IMR-90 (cell line): ENCODE measurements around the gene ACAD10. TPM values are rescaled to one million over a fixed set of nuclear protein-coding genes. Genes with fewer than 3 reads are reported as not detected.

Source experiments
- ATAC-seq: fragments of 200-7000 bp; cut with Tn5 transposase; 2 replicates; pipeline ENCODE4 v1.9.1; 2020; ENCODE audit warnings: low read depth, mild to moderate bottlenecking, moderate library complexity
- BruUV-seq: library from RNA; stranded (reverse); fragments of 400-500 nt; replicated peaks from 2 replicates; lab custom pipeline; 2021; lab: Mats Ljungman, UMichigan
- CTCF ChIA-PET: fragments of 300-600 bp; formaldehyde crosslinking; extraction: SDS; loops from one replicate; lab custom pipeline; 2021; ENCODE audit warnings: antibody characterized with exemption; lab: Yijun Ruan, JAX
- POLR2A ChIA-PET: fragments of 300-600 bp; sonication (Branson Sonifier 250); formaldehyde crosslinking; loops from one replicate; lab custom pipeline; 2022; ENCODE audit warnings: antibody characterized with exemption; ENCODE audit not compliant: unreplicated experiment; lab: Charles Lee
- DNase-seq: peaks from one replicate; pipeline ENCODE4 v3.0.0; 2013
- H2AFZ ChIP-seq: replicated peaks from 2 replicates; pipeline ENCODE3; 2013; ENCODE audit warnings: low read length, mild to moderate bottlenecking; ENCODE audit not compliant: poor library complexity
- H2AK5ac ChIP-seq: 2 replicates; pipeline ENCODE4 v1.6.1; 2013; ENCODE audit warnings: low read depth, low read length, inconsistent platforms
- H2AK9ac ChIP-seq: replicated peaks from 2 replicates; pipeline ENCODE3; 2013; ENCODE audit warnings: mild to moderate bottlenecking, low read depth, low read length, moderate library complexity; ENCODE audit not compliant: poor library complexity
- H2BK120ac ChIP-seq: 2 replicates; pipeline ENCODE4 v1.6.1; 2013; ENCODE audit warnings: low read depth, low read length, inconsistent platforms
- H2BK15ac ChIP-seq: 3 replicates; pipeline ENCODE4 v1.6.1; 2013; ENCODE audit warnings: low read depth, low read length, inconsistent platforms
- H2BK20ac ChIP-seq: 2 replicates; pipeline ENCODE4 v1.6.1; 2013; ENCODE audit warnings: low read depth, mild to moderate bottlenecking, inconsistent platforms, low read length, moderate library complexity
- H2BK5ac ChIP-seq: 2 replicates; pipeline ENCODE4 v1.6.1; 2013; ENCODE audit warnings: mild to moderate bottlenecking, low read depth, low read length, inconsistent platforms; ENCODE audit not compliant: poor library complexity, severe bottlenecking
- H3K14ac ChIP-seq: replicated peaks from 2 replicates; pipeline ENCODE4 v1.6.1; 2013; ENCODE audit warnings: low read depth, low read length, inconsistent platforms
- H3K18ac ChIP-seq: 2 replicates; pipeline ENCODE4 v1.6.1; 2013; ENCODE audit warnings: low read depth, low read length, control low read depth
- H3K23ac ChIP-seq: 2 replicates; pipeline ENCODE4 v1.6.1; 2013; ENCODE audit warnings: low read depth, low read length, inconsistent platforms
- H3K27ac ChIP-seq: 2 replicates; pipeline ENCODE4 v1.5.1; 2013; ENCODE audit warnings: mild to moderate bottlenecking, control low read depth, low read length; ENCODE audit not compliant: insufficient read depth
- H3K27me3 ChIP-seq: 2 replicates; pipeline ENCODE4 v1.6.1; 2013; ENCODE audit warnings: low read length; ENCODE audit not compliant: control insufficient read depth, insufficient read depth
- H3K36me3 ChIP-seq: 2 replicates; pipeline ENCODE4 v1.6.1; 2013; ENCODE audit warnings: low read length, mixed read lengths; ENCODE audit not compliant: control insufficient read depth, insufficient read depth
- H3K4ac ChIP-seq: 2 replicates; pipeline ENCODE4 v1.6.1; 2013; ENCODE audit warnings: low read depth, low read length, inconsistent platforms
- H3K4me1 ChIP-seq: 2 replicates; pipeline ENCODE4 v1.6.1; 2013; ENCODE audit warnings: low read length, mixed read lengths; ENCODE audit not compliant: control insufficient read depth, insufficient read depth
- H3K4me2 ChIP-seq: 2 replicates; pipeline ENCODE4 v1.6.1; 2013; ENCODE audit warnings: low read depth, mild to moderate bottlenecking, control low read depth, low read length, moderate library complexity
- H3K4me3 ChIP-seq: 2 replicates; pipeline ENCODE4 v1.5.1; 2013; ENCODE audit warnings: low read depth, mild to moderate bottlenecking, control low read depth, low read length, moderate library complexity; ENCODE audit not compliant: insufficient read depth
- H3K56ac ChIP-seq: 2 replicates; pipeline ENCODE4 v1.6.1; 2013; ENCODE audit warnings: low read length, inconsistent platforms; ENCODE audit not compliant: insufficient read depth; ENCODE audit errors: extremely low read depth
- H3K79me1 ChIP-seq, 2 experiments: 2 replicates each; pipeline ENCODE4 v1.6.1; 2013; ENCODE audit warnings: low read length in 2 of 2, inconsistent platforms in 1 of 2, low read depth in 1 of 2
- H3K9ac ChIP-seq: 2 replicates; pipeline ENCODE4 v1.6.1; 2013; ENCODE audit warnings: low read depth, low read length, control low read depth
- H3K9me1 ChIP-seq: 2 replicates; pipeline ENCODE4 v1.6.1; 2013; ENCODE audit warnings: low read length, inconsistent platforms; ENCODE audit not compliant: insufficient read depth
- H3K9me3 ChIP-seq: 2 replicates; pipeline ENCODE4 v1.6.1; 2013; ENCODE audit warnings: low read length; ENCODE audit not compliant: control insufficient read depth, insufficient read depth
- H4K20me1 ChIP-seq: 2 replicates; pipeline ENCODE4 v1.6.1; 2013; ENCODE audit warnings: low read length, inconsistent platforms; ENCODE audit not compliant: insufficient read depth
- H4K5ac ChIP-seq: 2 replicates; pipeline ENCODE4 v1.6.1; 2013; ENCODE audit warnings: mild to moderate bottlenecking, low read depth, low read length, control low read depth
- H4K8ac ChIP-seq, 2 experiments: 2 replicates each; pipeline ENCODE4 v1.6.1; 2013; ENCODE audit warnings: low read depth in 2 of 2, low read length in 2 of 2, control low read depth in 1 of 2, inconsistent platforms in 1 of 2
- H4K91ac ChIP-seq: 2 replicates; pipeline ENCODE4 v1.6.1; 2013; ENCODE audit warnings: low read depth, low read length, inconsistent platforms; ENCODE audit not compliant: insufficient read depth
- FOS ChIP-seq: fragments of 150-350 bp; IDR thresholded peaks from 2 replicates; pipeline ENCODE4 v1.6.1; 2016; ENCODE audit warnings: low read depth, low read length
- RAD21 ChIP-seq: IDR thresholded peaks from 2 replicates; pipeline ENCODE4 v1.6.1; 2012; ENCODE audit warnings: low read length, improper control_type of control experiment
- WGBS, 2 experiments: methylation state at CpG; one replicate each; pipeline versions ENCODE4 v1.1.5 to v1.1.7; 2013; ENCODE audit warnings: missing lambda C conversion rate in 2 of 2; ENCODE audit not compliant: insufficient read length in 1 of 2; ENCODE audit errors: extremely low coverage in 2 of 2; 5-methylcytosine and 5-hydroxymethylcytosine counted together
- dilution Hi-C: fragments of 300-500 bp; cut with HindIII; formaldehyde crosslinking; loops from one replicate; pipeline ENCODE4 v1.14.3; 2018; ENCODE audit warnings: low sequenced_read_pairs; ENCODE audit not compliant: unreplicated experiment
- in situ Hi-C: fragments of 300-500 bp; cut with MboI; formaldehyde crosslinking; loops from 3 replicates; pipeline ENCODE4 v1.14.3; 2019; ENCODE audit warnings: low sequenced_read_pairs, inconsistent platforms, mixed read lengths
- intact Hi-C: fragments of 100-400 bp; cut with micrococcal nuclease; formaldehyde crosslinking; loops from 2 replicates; pipeline ENCODE4 v1.10.0; 2022
- polyA plus RNA-seq, 3 experiments: library from polyadenylated mRNA; depleted of rRNA; stranded (reverse); fragments of >200 nt; gene quantifications; 2 replicates each; pipeline ENCODE4 v1.2.3, GENCODE V29; 2012; ENCODE audit warnings: low replicate concordance in 1 of 3
- total RNA-seq: library from RNA; depleted of rRNA; stranded (reverse); fragments of >200 nt; gene quantifications from 2 replicates; pipeline ENCODE4 v1.2.3, GENCODE V29; 2012

Gene ACAD10
- total and polyA plus RNA-seq, 2 of the 4 experiments (the other 2 are of a cell fraction): 12.4 to 21.0 TPM

DNA sequence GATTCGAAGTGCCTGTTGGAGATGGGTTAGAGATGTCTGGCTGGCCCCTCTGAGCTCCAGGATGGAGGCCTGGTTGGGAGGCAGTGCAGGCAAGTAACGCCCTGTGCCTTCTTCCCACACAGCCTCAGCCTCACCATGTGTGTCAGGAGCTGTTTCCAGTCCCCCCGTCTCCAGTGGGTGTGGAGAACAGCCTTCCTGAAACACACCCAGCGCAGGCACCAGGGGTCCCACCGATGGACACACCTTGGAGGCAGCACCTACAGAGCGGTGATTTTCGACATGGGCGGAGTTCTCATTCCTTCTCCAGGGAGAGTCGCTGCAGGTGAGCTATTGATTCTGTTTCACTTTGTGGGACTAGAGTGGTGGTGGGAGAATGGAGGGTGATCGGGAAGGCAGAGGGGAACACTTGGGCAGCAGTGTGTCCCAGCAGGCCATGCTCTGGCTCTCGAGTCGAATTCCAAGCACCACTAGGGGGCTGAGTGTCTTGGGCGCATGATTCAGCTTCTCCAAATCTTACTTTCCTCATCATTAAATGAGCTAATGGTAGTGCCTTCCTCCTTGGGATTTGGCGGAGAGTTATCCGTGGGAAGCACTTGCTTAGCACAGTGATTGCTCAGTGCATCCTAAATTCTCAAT is 6.8 kb downstream of the ACAD10 start:
- Histone ChIP-seq H3K4me1 (no peaks in the 10 kb centered on the region), H2BK20ac (no peak overlapping the region), H3K27me3 (no peaks in the 10 kb centered on the region), H3K14ac (no peak overlapping the region), H3K9ac (no peak overlapping the region), H3K4ac (no peak overlapping the region), H3K9me3 (no peaks in the 10 kb centered on the region), H2AK9ac (no peak overlapping the region), H4K8ac (no peak overlapping the region), H3K27ac (no peak overlapping the region), H4K5ac (no peak overlapping the region), H3K18ac (no peak overlapping the region), H3K36me3 (peaks cover 34% of the 10 kb centered on the region), H2AFZ (no peak overlapping the region), H3K4me3 (no peak overlapping the region), H2BK120ac (no peak overlapping the region), H3K79me1 (peaks cover 0 to 12% of the 10 kb centered on the region in 2 experiments; a peak in 3 of 4 replicates), H2BK15ac (no peak overlapping the region), H4K91ac (no peak overlapping the region), H2BK5ac (no peak overlapping the region), H3K4me2 (no peak overlapping the region), H4K20me1 (no peaks in the 10 kb centered on the region; the same call in none of the 2 replicates), H3K56ac (no peak overlapping the region), H3K23ac (no peak overlapping the region), H2AK5ac (no peak overlapping the region), H3K9me1 (peaks cover 4% of the 10 kb centered on the region; the same call in 1 of the 2 replicates)
- no peak for TF ChIP-seq FOS
- 0 out of 2 replicates have a peak, but pooled peaks have one; percentile 5 for TF ChIP-seq RAD21
- ChIA-PET CTCF (interaction anchor here (0.6 kb wide), 1 partner anchor 30 kb away, joined by 3 read pairs; no protein-coding TSS in a partner anchor), POLR2A (no interaction called here)
- dilution Hi-C loops: no loop called here
- DNase-seq: peak; percentile 15
- intact Hi-C loops: no loop called here
- BruUV-seq: no TSS peak
- in situ Hi-C loops: no loop called here
- WGBS, 2 experiments: 97% methylated on average over 5 of the region's 15 CpGs; no CpG with 5 or more reads in 1 of the 2 experiments
- ATAC-seq: peak; percentile 44; the same call in 1 of the 2 replicates
